SK-N-SH (cell line): Measurements from ENCODE around the gene DUT.

Experiments used
- GABPA ChIP-seq: IDR thresholded peaks from 2 replicates; pipeline ENCODE4 v1.4.0; 2012; ENCODE audit warnings: low read depth, mild to moderate bottlenecking
- MEF2A ChIP-seq: IDR thresholded peaks from 2 replicates; pipeline ENCODE4 v1.4.0; 2012; ENCODE audit warnings: low read depth, borderline replicate concordance
- TF ChIP-seq, protein P1 (sequence below): fragments of 200-600 bp; sonication (generic); IDR thresholded peaks from 2 replicates; pipeline ENCODE4 v1.6.1; 2017; ENCODE audit warnings: antibody characterized with exemption, mild to moderate bottlenecking, moderate library complexity

DNA sequence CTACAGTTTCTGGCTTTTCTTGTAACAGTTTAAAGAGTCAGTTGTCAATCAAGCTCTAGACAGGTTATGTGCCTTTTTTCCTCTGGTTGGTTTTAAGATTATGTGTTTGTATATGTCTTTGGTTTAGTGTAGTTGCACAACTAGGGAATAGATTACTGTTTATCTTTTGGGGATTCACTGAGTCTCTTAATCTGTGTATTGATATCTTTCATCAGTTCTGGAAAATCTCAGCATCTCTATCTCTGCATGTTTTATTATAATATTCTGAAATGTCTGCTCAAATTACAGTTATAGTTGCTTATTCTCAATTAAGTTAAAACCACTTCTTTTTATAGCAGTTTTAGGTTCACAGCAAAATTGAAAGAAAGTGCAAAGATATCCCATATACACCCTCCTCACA, 14.3 kb downstream of the DUT start:
- TF ChIP-seq, protein P1, sequence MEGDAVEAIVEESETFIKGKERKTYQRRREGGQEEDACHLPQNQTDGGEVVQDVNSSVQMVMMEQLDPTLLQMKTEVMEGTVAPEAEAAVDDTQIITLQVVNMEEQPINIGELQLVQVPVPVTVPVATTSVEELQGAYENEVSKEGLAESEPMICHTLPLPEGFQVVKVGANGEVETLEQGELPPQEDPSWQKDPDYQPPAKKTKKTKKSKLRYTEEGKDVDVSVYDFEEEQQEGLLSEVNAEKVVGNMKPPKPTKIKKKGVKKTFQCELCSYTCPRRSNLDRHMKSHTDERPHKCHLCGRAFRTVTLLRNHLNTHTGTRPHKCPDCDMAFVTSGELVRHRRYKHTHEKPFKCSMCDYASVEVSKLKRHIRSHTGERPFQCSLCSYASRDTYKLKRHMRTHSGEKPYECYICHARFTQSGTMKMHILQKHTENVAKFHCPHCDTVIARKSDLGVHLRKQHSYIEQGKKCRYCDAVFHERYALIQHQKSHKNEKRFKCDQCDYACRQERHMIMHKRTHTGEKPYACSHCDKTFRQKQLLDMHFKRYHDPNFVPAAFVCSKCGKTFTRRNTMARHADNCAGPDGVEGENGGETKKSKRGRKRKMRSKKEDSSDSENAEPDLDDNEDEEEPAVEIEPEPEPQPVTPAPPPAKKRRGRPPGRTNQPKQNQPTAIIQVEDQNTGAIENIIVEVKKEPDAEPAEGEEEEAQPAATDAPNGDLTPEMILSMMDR, result no peak
- no peak for TF ChIP-seq GABPA
- TF ChIP-seq MEF2A, result no peak
